Adrenal gland (tissue), 5 donors: ENCODE measurements around the gene SLC15A4.

Experiments used
- CTCF ChIP-seq, 6 experiments: fragments of 450-650 bp in 4 of 6; fragments of 200-600 bp in 2 of 6; sonication (generic) in 1 of 6; IDR thresholded peaks; 1 replicate in 5 of 6; 2 replicates in 1 of 6; pipeline versions ENCODE4 v1.5.1 to v1.8.0; 2016 to 2021; ENCODE audit warnings: antibody characterized with exemption in 6 of 6, mild to moderate bottlenecking in 2 of 6, moderate library complexity in 1 of 6
- POLR2A ChIP-seq, 2 donors: fragments of 450-650 bp; IDR thresholded peaks; one replicate each; pipeline ENCODE4 v1.6.1; 2017; ENCODE audit warnings: antibody characterized with exemption in 2 of 2, mild to moderate bottlenecking in 2 of 2, moderate library complexity in 1 of 2
- donor health status: DM: no; HTN: no; CAD: no.

GRCh38 chr12:128825835-128826234, 2.1 kb upstream of the SLC15A4 start:
- TF ChIP-seq CTCF (IDR thresholded peaks at IDR 0.05) (no peak), POLR2A (IDR thresholded peaks at IDR 0.05) (no peak)
